HepG2 (cell line): ENCODE measurements around the gene FN1. TPM values are rescaled to one million over a fixed set of nuclear protein-coding genes. Genes with fewer than 3 reads are reported as not detected.
A peak's percentile ranks its signal among the peaks of the same experiment; 100 is the strongest.

Experiments
- ATAC-seq: fragments of 200-7000 bp; cut with Tn5 transposase; 3 replicates; pipeline ENCODE4 v1.9.1; 2020; ENCODE audit warnings: mild to moderate bottlenecking, moderate library complexity
- BruUV-seq: library from RNA; stranded (reverse); fragments of 400-500 nt; replicated peaks from 2 replicates; lab custom pipeline; 2021; lab: Mats Ljungman, UMichigan
- CTCF ChIA-PET: fragments of 300-600 bp; formaldehyde crosslinking; extraction: SDS; loops from one replicate; lab custom pipeline; 2021; ENCODE audit warnings: low total read pairs, inconsistent platforms, low intra/inter-chr PET ratio; lab: Yijun Ruan, JAX
- POLR2A ChIA-PET: fragments of 350-600 bp; sonication (Branson Sonifier 250); formaldehyde crosslinking; loops from one replicate; lab custom pipeline; 2020; ENCODE audit warnings: antibody characterized with exemption, inconsistent platforms; lab: Yijun Ruan, JAX
- DNase-seq: peaks from one replicate; pipeline ENCODE4 v3.0.0-alpha.2; 2015; ENCODE audit warnings: low spot score
- FAIRE-seq: peaks from 3 replicates; lab custom pipeline; 2011; peaks lifted over from hg19 to GRCh38; lab: Jason Lieb, UNC
- H2AFZ ChIP-seq: one replicate; pipeline ENCODE4 v1.6.1; 2011; ENCODE audit warnings: low read length, inconsistent platforms
- H3K27ac ChIP-seq: fragments of 300-600 bp; 3 replicates; pipeline ENCODE4 v1.8.0; 2011; ENCODE audit warnings: mixed run types, mild to moderate bottlenecking, mixed read lengths, low read length, inconsistent platforms; ENCODE audit not compliant: insufficient read depth; ENCODE audit errors: extremely low read length
- H3K27me3 ChIP-seq, 2 experiments: fragments of 200-600 bp in 1 of 2; 2 replicates in 1 of 2; 3 replicates in 1 of 2; pipeline versions ENCODE4 v1.6.0 to v1.8.0; 2011; ENCODE audit warnings: low read length in 2 of 2, mild to moderate bottlenecking in 2 of 2, moderate library complexity in 2 of 2, inconsistent platforms in 1 of 2; ENCODE audit not compliant: insufficient read depth in 2 of 2, control insufficient read depth in 1 of 2
- H3K36me3 ChIP-seq, 2 experiments: fragments of 200-600 bp in 1 of 2; replicated peaks in 1 of 2; 2 replicates in 1 of 2; 3 replicates in 1 of 2; pipeline versions ENCODE4 v1.5.1 to v1.8.0; 2011; ENCODE audit warnings: low read length in 2 of 2, inconsistent platforms in 1 of 2; ENCODE audit not compliant: insufficient read depth in 2 of 2, control insufficient read depth in 1 of 2
- H3K4me1 ChIP-seq: 2 replicates; pipeline ENCODE4 v1.5.1; 2012; ENCODE audit warnings: low read length, inconsistent platforms; ENCODE audit not compliant: insufficient read depth
- H3K4me2 ChIP-seq: 2 replicates; pipeline ENCODE4 v1.6.0; 2011; ENCODE audit warnings: low read depth, low read length, inconsistent platforms
- H3K4me3 ChIP-seq, 3 experiments: fragments of 200-600 bp in 1 of 3; sonication (generic), shearing (Covaris generic) in 1 of 3; replicated peaks in 1 of 3; 2 replicates each; pipeline ENCODE4 v1.5.1; 2011 to 2016; ENCODE audit warnings: low read length in 3 of 3, inconsistent platforms in 2 of 3, low read depth in 2 of 3, mild to moderate bottlenecking in 2 of 3, control low read depth in 1 of 3, mixed read lengths in 1 of 3; ENCODE audit not compliant: insufficient read depth in 1 of 3
- H3K79me2 ChIP-seq: one replicate; pipeline ENCODE4 v1.6.1; 2011; ENCODE audit warnings: low read length, inconsistent platforms; ENCODE audit not compliant: insufficient read depth
- H3K9ac ChIP-seq: 2 replicates; pipeline ENCODE4 v1.6.0; 2011; ENCODE audit warnings: mild to moderate bottlenecking, low read depth, low read length, inconsistent platforms; ENCODE audit not compliant: insufficient read depth
- H3K9me3 ChIP-seq: 2 replicates; pipeline ENCODE4 v1.5.1; 2012; ENCODE audit warnings: mild to moderate bottlenecking, low read length
- H4K20me1 ChIP-seq: 2 replicates; pipeline ENCODE4 v1.6.0; 2011; ENCODE audit warnings: inconsistent platforms, mild to moderate bottlenecking, low read length, moderate library complexity; ENCODE audit not compliant: insufficient read depth
- ERF ChIP-seq: IDR thresholded peaks from 2 replicates; pipeline ENCODE4 v1.6.1; 2018; ENCODE audit warnings: missing biosample characterization, missing genetic modification reagents
- MIXL1 ChIP-seq: IDR thresholded peaks from 2 replicates; pipeline ENCODE4 v1.6.1; 2016
- NFE2L1 ChIP-seq: sonication (generic); formaldehyde crosslinking; IDR thresholded peaks from 2 replicates; pipeline ENCODE4 v1.4.0; 2020; ENCODE audit warnings: missing genetic modification reagents, mild to moderate bottlenecking, borderline replicate concordance
- POLR2A ChIP-seq, 2 experiments: IDR thresholded peaks; 2 replicates each; pipeline ENCODE4 v1.6.1; 2011; ENCODE audit warnings: low read depth in 2 of 2, low read length in 2 of 2, mild to moderate bottlenecking in 1 of 2, moderate library complexity in 1 of 2; ENCODE audit not compliant: insufficient read depth in 1 of 2
- POLR2AphosphoS2 ChIP-seq: IDR thresholded peaks from 2 replicates; pipeline ENCODE4 v1.6.1; 2011; ENCODE audit warnings: low read depth, low read length, improper control_type of control experiment
- RAD21 ChIP-seq: fragments of 450-650 bp; formaldehyde crosslinking; IDR thresholded peaks from 2 replicates; pipeline ENCODE4 v1.5.0; 2020; ENCODE audit warnings: mild to moderate bottlenecking
- SOX6 ChIP-seq, 2 experiments: fragments of 450-650 bp in 1 of 2; sonication (generic) in 1 of 2; formaldehyde crosslinking in 1 of 2; IDR thresholded peaks; 2 replicates each; pipeline versions ENCODE4 v1.4.0 to v1.6.1; 2017 to 2020; ENCODE audit warnings: antibody characterized with exemption in 1 of 2, mild to moderate bottlenecking in 1 of 2, missing genetic modification reagents in 1 of 2
- ZEB1 ChIP-seq: IDR thresholded peaks from 2 replicates; pipeline ENCODE4 v1.6.1; 2012; ENCODE audit warnings: mild to moderate bottlenecking, low read depth, inconsistent platforms; ENCODE audit not compliant: insufficient replicate concordance
- ZMAT3 ChIP-seq: sonication (generic); formaldehyde crosslinking; conservative IDR thresholded peaks from 2 replicates; pipeline ENCODE4 v1.7.0; 2021; ENCODE audit warnings: missing genetic modification reagents
- ZNF24 ChIP-seq: fragments of 450-650 bp; IDR thresholded peaks from 2 replicates; pipeline ENCODE4 v1.6.1; 2017; ENCODE audit warnings: antibody characterized with exemption, mild to moderate bottlenecking
- ZNF577 ChIP-seq: sonication (generic); formaldehyde crosslinking; IDR thresholded peaks from 2 replicates; pipeline ENCODE4 v1.4.0; 2020; ENCODE audit warnings: mild to moderate bottlenecking, low read depth, missing genetic modification reagents, borderline replicate concordance
- ZNF768 ChIP-seq: sonication (generic); formaldehyde crosslinking; IDR thresholded peaks from 2 replicates; pipeline ENCODE4 v1.4.0; 2020; ENCODE audit warnings: missing genetic modification reagents
- WGBS: methylation state at CpG from one replicate; pipeline ENCODE4 v1.1.6; 2017; ENCODE audit warnings: low lambda C conversion rate; 5-methylcytosine and 5-hydroxymethylcytosine counted together
- in situ Hi-C: cut with HindIII; loops from 2 replicates; pipeline ENCODE4 v1.10.0; 2017; ENCODE audit warnings: low pct_unique_long_range_greater_than_20kb; ENCODE audit not compliant: extremely low pct_ligation_motif_present
- intact Hi-C: fragments of 100-400 bp; cut with micrococcal nuclease; formaldehyde crosslinking; loops from one replicate; pipeline ENCODE4 v1.10.0; 2022; ENCODE audit not compliant: unreplicated experiment
- polyA plus RNA-seq, 8 experiments: library from polyadenylated mRNA; depleted of rRNA in 3 of 8; stranded (reverse) in 7 of 8; unstranded in 1 of 8; fragments of >200 nt; fragmentation: Illumina TruSeq in 4 of 8; extraction: Trizol in 4 of 8; gene quantifications; 2 replicates each; pipeline versions ENCODE4 v1.2.1 to v1.2.3, GENCODE V29; 2011 to 2016; ENCODE audit warnings: low read depth in 4 of 8, missing spikeins in 1 of 8, mixed read lengths in 1 of 8; ENCODE audit not compliant: insufficient read depth in 1 of 8
- total RNA-seq, 5 experiments: library from RNA; depleted of rRNA; stranded (reverse); fragments of >200 nt; fragmentation: Illumina TruSeq; extraction: Trizol; gene quantifications; 2 replicates each; pipeline ENCODE4 v1.2.3, GENCODE V29; 2016; ENCODE audit warnings: low read depth in 1 of 5
- TF ChIP-seq, protein P1 (sequence below), 2 experiments: IDR thresholded peaks; 2 replicates each; pipeline ENCODE4 v1.6.1; 2011 to 2012; ENCODE audit warnings: low read length in 2 of 2, borderline replicate concordance in 1 of 2, low read depth in 1 of 2, mild to moderate bottlenecking in 1 of 2, moderate library complexity in 1 of 2

FN1 gene
- total and polyA plus RNA-seq, 2 of the 13 experiments (the other 11 are each of a cell fraction or from before 2014, with no cell fraction given), result 1,847 to 6,471 TPM

DNA sequence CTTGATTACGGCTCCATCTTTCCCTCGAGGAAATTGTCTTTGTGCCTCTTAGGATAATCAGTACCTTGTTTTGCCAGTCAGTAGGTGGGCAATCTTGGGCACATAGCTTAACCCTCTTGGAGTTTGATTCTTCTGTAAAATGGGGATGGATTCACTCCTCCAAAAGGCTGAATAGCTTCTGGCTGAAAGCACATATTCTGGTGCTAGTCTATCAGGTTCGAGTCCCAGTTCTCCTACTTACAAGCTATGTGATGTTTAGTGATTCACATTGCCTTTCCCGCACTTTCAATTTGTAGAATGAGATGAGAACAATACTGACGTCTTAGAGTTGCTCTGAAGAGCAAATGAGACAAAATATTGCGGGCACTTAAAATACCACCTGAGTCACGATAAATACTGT is 80.1 kb downstream of the FN1 start:
- H3K4me3 ChIP-seq, result no peak overlapping the region
- no peak overlapping the region for H2AFZ ChIP-seq
- ChIA-PET CTCF (no interaction called here), POLR2A (no interaction called here)
- H3K9ac ChIP-seq, result no peak overlapping the region
- in situ Hi-C loops (loop anchor here (5.0 kb wide), 1 partner anchor 576 kb away; no protein-coding TSS in a partner anchor), intact Hi-C loops (no loop called here)
- WGBS, result 93% methylated on average over 7 of the region's 7 CpGs
- no peak overlapping the region for H3K4me2 ChIP-seq
- no peaks in the 10 kb centered on the region for H3K4me1 ChIP-seq
- DNase-seq (no peak), ATAC-seq (peak; percentile 4), FAIRE-seq (no peak)
- H3K36me3 ChIP-seq, result peaks cover 0 to 5% of the 10 kb centered on the region in 2 experiments; a peak in 1 of 5 replicates
- H3K79me2 ChIP-seq, result no peaks in the 10 kb centered on the region
- TF ChIP-seq ZNF768 (no peak), POLR2A (IDR thresholded peaks at IDR 0.05; ENCODE audit: insufficient read depth in 1 of 2, low read depth in 2 of 2, low read length in 2 of 2) (peak in 1 of 2 experiments; percentile 29; a peak in 1 of 4 replicates), SOX6 (IDR thresholded peaks at IDR 0.05) (no peak), SOX6 (CRISPR knock-in tag; IDR thresholded peaks at IDR 0.05) (no peak)
- H3K27me3 ChIP-seq, result no peaks in the 10 kb centered on the region
- H4K20me1 ChIP-seq, result peaks cover 9% of the 10 kb centered on the region; the same call in 1 of the 2 replicates
- H3K27ac ChIP-seq, result no peak overlapping the region
- no peaks in the 10 kb centered on the region for H3K9me3 ChIP-seq
- BruUV-seq, result no TSS peak

DNA sequence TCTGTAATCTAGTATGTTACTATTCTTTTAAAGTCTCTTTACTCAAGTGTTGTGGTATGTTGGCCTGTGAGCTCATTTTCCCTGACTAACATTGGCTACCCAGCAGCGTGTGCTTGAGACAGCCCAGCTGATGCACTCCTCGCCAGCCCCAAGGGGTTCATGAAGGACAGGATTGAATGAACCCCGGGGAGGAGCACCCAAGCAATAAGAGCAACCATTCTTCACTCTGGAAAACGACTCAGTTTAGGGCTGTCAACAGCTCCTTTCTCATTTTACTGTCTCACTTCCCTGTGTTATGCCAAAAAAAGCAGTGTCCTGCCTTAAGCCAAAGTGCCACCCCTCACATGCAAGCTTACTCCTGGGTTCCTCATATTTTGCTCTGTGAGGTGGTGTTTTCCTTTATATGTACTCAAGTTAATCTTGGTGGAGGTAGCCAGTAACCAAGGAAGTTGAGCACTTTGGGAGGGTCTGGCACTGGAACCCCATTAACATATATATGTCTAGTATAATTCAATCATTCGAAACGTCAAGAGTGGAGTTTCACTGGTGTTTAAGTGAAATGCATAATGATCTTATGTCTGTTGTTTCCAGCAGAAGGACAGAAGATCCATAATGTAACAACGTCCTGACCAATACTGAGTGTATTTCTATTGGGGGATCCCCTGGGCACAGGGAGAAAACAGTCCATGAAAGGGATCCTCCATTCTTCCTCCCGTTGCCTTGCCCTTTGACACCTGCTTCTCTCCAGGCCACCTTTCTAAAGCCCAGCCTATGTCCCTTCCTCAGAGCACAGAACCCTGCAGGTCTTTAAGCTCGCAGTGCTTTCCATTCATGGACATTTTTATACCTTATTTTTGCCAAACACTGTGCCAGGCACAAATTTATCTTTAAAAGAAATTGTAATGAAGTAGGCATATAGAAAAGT is 80.8 kb downstream of the FN1 start:
- WGBS, result 86% methylated on average over 9 of the region's 9 CpGs
- no peak for DNase-seq
- CTCF ChIA-PET, result no interaction called here
- Histone ChIP-seq H3K4me3 (no peak overlapping the region), H3K9me3 (no peaks in the 10 kb centered on the region), H3K36me3 (0 out of 5 replicates have a peak, but pooled peaks cover 0 to 2% of the 10 kb centered on the region in 2 experiments), H3K27ac (no peak overlapping the region), H3K79me2 (no peaks in the 10 kb centered on the region), H3K4me1 (no peaks in the 10 kb centered on the region), H3K4me2 (no peak overlapping the region), H3K27me3 (no peaks in the 10 kb centered on the region), H4K20me1 (0 out of 2 replicates have a peak, but pooled peaks cover 4% of the 10 kb centered on the region), H2AFZ (no peak overlapping the region), H3K9ac (no peak overlapping the region)
- in situ Hi-C loops, result loop anchor here (5.0 kb wide), 1 partner anchor 577 kb away; no protein-coding TSS in a partner anchor
- POLR2A ChIA-PET, result interaction anchor here (2.3 kb wide), 1 partner anchor 10 kb away, joined by 6 read pairs; no protein-coding TSS in a partner anchor
- FAIRE-seq, result no peak
- intact Hi-C loops, result no loop called here
- ATAC-seq, result peak; percentile 24
- BruUV-seq, result no TSS peak
- TF ChIP-seq ERF, result no peak
- peak; percentile 27; the same call in 1 of the 2 replicates for TF ChIP-seq POLR2AphosphoS2
- no peak for TF ChIP-seq ZMAT3 (CRISPR knock-in tag)
- TF ChIP-seq MIXL1 (CRISPR knock-in tag), result no peak
- TF ChIP-seq, protein P1, sequence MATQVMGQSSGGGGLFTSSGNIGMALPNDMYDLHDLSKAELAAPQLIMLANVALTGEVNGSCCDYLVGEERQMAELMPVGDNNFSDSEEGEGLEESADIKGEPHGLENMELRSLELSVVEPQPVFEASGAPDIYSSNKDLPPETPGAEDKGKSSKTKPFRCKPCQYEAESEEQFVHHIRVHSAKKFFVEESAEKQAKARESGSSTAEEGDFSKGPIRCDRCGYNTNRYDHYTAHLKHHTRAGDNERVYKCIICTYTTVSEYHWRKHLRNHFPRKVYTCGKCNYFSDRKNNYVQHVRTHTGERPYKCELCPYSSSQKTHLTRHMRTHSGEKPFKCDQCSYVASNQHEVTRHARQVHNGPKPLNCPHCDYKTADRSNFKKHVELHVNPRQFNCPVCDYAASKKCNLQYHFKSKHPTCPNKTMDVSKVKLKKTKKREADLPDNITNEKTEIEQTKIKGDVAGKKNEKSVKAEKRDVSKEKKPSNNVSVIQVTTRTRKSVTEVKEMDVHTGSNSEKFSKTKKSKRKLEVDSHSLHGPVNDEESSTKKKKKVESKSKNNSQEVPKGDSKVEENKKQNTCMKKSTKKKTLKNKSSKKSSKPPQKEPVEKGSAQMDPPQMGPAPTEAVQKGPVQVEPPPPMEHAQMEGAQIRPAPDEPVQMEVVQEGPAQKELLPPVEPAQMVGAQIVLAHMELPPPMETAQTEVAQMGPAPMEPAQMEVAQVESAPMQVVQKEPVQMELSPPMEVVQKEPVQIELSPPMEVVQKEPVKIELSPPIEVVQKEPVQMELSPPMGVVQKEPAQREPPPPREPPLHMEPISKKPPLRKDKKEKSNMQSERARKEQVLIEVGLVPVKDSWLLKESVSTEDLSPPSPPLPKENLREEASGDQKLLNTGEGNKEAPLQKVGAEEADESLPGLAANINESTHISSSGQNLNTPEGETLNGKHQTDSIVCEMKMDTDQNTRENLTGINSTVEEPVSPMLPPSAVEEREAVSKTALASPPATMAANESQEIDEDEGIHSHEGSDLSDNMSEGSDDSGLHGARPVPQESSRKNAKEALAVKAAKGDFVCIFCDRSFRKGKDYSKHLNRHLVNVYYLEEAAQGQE (IDR thresholded peaks at IDR 0.05; ENCODE audit: borderline replicate concordance in 1 of 2, low read depth in 1 of 2, low read length in 2 of 2), result no peak
- TF ChIP-seq ZEB1, result no peak
- 0 out of 2 replicates have a peak, but pooled peaks have one; percentile 6 for TF ChIP-seq RAD21 (CRISPR knock-in tag)
- no peak for TF ChIP-seq ZNF577 (CRISPR knock-in tag)
- no peak for TF ChIP-seq NFE2L1 (CRISPR knock-in tag)
- no peak for TF ChIP-seq ZNF24
- peak in 1 of 2 experiments; percentile 43; a peak in 2 of 4 replicates for TF ChIP-seq POLR2A (IDR thresholded peaks at IDR 0.05; ENCODE audit: insufficient read depth in 1 of 2, low read depth in 2 of 2, low read length in 2 of 2)
